ENCODE measurements around the gene CPSF4L. TPM values are rescaled to one million over a fixed set of nuclear protein-coding genes. Genes with fewer than 3 reads are reported as not detected.

CPSF4L gene
- total RNA-seq, 2 experiments from 2014 or later: not detected

DNA sequence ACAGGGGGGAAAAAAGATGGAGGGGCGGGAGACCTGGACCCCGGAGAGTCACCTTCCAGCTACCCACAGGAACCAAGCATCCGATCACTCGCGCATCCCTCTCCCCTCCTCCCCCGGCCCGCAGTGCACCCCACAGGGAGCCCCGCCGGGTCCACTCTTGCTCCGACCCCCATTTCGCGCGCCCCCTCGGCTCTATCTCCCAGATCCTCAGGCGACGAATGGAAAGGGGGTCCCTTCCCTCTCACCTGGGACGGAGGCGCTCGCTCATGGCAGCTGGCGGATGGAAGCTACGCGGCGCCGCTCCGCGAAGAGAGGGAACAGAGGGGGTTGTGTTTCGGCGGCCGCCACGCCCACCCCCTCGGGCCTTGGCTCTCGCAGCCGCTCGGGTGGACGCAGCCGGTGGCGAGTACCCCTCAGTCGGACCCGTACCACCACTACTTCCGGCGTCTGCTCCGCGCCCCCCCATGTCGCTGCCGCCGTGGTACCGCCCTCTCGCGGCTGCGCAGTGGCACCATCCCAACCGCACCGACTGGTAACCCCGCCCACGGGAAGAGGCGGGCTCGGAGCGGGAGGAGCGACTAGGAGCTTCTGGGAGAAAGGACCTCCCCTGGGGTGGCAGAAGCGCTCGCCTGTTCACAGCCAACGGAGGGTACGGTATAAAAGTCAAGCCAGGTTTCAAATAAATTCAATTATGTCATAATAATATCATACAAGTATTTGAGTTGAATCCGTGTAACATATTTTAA, 29.7 kb downstream of the CPSF4L start:
- peak overlapping the region; percentile 88 for H3K27ac Mint-ChIP-seq
- ChIA-PET POLR2A (interaction anchor here (0.7 to 3.4 kb wide), 21 partner anchors 9 to 644 kb away, joined by 3 to 68 read pairs (median 6); partner anchors contain the start of genes CDC42EP4, COG1 and SLC39A11), CTCF (interaction anchor here (0.6 to 2.8 kb wide), 21 partner anchors 10 to 512 kb away, joined by 3 to 25 read pairs (median 3); partner anchors contain the start of gene COG1)
- H3K36me3 Mint-ChIP-seq (ENCODE audit: low read depth): peaks cover 46% of the 10 kb centered on the region
- H3K4me3 Mint-ChIP-seq: peak overlapping the region; percentile 90
- H3K27me3 Mint-ChIP-seq: no peaks in the 10 kb centered on the region
- no peaks in the 10 kb centered on the region for H3K9me3 Mint-ChIP-seq
- peaks cover 68% of the 10 kb centered on the region for H3K4me1 Mint-ChIP-seq
- peak; percentile 96 for DNase-seq

DNA sequence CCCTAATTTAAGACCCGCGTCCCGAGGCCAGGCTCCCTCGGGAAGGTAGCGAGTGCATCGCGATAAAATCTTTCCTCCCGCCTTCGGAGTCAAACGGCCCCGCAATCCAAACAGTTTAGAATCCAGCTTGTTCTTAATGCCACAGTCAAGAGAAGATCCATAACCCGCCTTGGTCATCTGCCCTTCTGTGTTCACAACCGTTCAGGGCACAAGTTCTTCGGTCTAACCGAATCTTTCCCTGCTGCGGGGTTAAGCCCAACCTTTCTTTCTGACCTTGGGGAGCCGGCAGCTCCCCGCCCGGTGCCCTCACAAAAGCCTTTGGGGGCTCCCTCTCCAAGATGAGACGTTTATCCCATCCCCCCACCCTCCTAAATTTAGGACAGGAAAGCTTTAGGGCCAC, 30.3 kb downstream of the CPSF4L start:
- peaks cover 46% of the 10 kb centered on the region for H3K36me3 Mint-ChIP-seq (ENCODE audit: low read depth)
- H3K27ac Mint-ChIP-seq: peak overlapping the region; percentile 88
- H3K4me3 Mint-ChIP-seq: peak overlapping the region; percentile 90
- peaks cover 68% of the 10 kb centered on the region for H3K4me1 Mint-ChIP-seq
- no peaks in the 10 kb centered on the region for H3K9me3 Mint-ChIP-seq
- H3K27me3 Mint-ChIP-seq: no peaks in the 10 kb centered on the region
- no peak for DNase-seq
- CTCF ChIA-PET: interaction anchor here (0.8 to 2.8 kb wide), 13 partner anchors 11 to 511 kb away, joined by 3 to 25 read pairs (median 5); partner anchors contain the start of gene COG1
- POLR2A ChIA-PET: interaction anchor here (0.9 to 3.4 kb wide), 17 partner anchors 9 to 643 kb away, joined by 3 to 68 read pairs (median 7); partner anchors contain the start of genes CDC42EP4 and COG1

DNA sequence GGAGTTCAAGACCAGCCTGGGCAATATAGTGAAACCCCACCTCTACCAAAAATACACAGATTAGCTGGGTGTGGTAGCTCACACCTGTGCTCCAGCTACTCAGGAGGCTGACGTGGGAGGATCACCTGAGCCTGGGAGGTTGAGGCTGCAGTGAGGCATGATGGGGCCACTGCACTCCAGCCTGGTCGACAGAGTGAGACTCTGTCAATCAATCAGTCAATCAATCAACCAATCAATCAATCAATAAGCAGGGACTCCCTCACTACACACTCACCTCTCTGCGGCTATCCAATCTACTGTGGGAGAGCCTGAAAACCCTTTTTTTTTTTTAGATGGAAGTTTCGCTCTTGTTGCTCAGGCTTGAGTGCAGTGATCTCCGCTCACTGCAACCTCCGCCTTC, 31.6 kb downstream of the CPSF4L start:
- peaks cover 41% of the 10 kb centered on the region for H3K36me3 Mint-ChIP-seq (ENCODE audit: low read depth)
- no peaks in the 10 kb centered on the region for H3K27me3 Mint-ChIP-seq
- no peaks in the 10 kb centered on the region for H3K9me3 Mint-ChIP-seq
- ChIA-PET CTCF (interaction anchor here (2.7 kb wide), 1 partner anchor 504 kb away, joined by 13 read pairs; no protein-coding TSS in a partner anchor), POLR2A (interaction anchor here (1.4 to 3.4 kb wide), 2 partner anchors 19 to 33 kb away, joined by 3 to 21 read pairs; no protein-coding TSS in a partner anchor)
- H3K27ac Mint-ChIP-seq: peak overlapping the region; percentile 88
- peaks cover 70% of the 10 kb centered on the region for H3K4me1 Mint-ChIP-seq
- peak overlapping the region; percentile 90 for H3K4me3 Mint-ChIP-seq
- no peak for DNase-seq

DNA sequence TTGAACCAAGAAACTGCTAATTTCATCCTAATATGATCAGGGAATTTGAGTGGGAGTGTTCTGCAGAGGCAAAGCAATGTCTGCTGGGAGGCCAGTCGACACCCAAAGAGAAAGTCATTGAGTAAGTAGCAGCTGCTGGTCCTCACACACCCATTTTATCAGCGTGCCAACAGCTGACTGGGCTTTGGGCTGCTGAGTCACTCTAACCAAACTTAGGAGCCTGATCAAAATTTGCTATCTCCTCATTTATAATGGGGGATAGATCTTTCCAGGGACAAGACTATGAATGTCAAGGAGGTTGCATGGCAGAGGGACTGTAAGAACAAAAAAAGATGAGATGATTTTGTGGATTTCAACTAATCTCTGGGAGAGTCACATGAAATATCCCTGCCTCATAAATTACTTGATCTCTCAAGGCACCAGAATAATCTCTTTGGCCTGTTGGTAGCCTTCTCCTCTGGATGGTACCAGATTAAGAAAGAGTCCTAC, 32.9 kb downstream of the CPSF4L start:
- Mint-ChIP-seq H3K36me3 (ENCODE audit: low read depth) (peaks cover 44% of the 10 kb centered on the region), H3K9me3 (no peaks in the 10 kb centered on the region), H3K27ac (peak overlapping the region; percentile 64), H3K4me3 (peak overlapping the region; percentile 36), H3K27me3 (no peaks in the 10 kb centered on the region), H3K4me1 (peaks cover 74% of the 10 kb centered on the region)
- DNase-seq: peak; percentile 58
- ChIA-PET CTCF (interaction anchor here (0.5 to 2.8 kb wide), 10 partner anchors 11 to 672 kb away, joined by 3 to 14 read pairs (median 4); partner anchors contain the start of gene COG1), POLR2A (interaction anchor here (1.2 to 3.7 kb wide), 10 partner anchors 12 to 611 kb away, joined by 3 to 29 read pairs (median 6); partner anchors contain the start of genes CDC42EP4 and COG1)

DNA sequence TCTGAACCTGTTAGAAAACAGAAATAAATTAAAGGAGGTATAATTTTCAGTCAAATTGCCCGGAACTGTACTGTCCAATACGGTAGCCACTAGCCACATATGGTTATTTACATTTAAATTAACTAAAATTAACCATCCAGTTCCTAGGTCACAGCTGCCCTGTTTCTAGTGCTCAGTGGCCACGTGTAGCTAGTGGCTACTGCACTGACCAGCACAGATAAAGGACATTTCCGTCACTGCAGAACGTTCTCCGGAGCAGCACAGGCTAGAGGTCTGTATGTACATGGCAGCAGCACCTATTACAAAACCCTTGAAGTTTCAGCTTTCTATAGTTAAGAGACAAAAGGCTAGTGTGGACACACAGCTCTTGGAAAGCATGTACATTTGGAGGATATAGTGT, 33.7 kb downstream of the CPSF4L start:
- peaks cover 41% of the 10 kb centered on the region for H3K36me3 Mint-ChIP-seq (ENCODE audit: low read depth)
- peak overlapping the region; percentile 65 for H3K4me3 Mint-ChIP-seq
- H3K27ac Mint-ChIP-seq: peak overlapping the region; percentile 82
- ChIA-PET POLR2A (interaction anchor here (0.6 to 3.7 kb wide), 13 partner anchors 11 to 610 kb away, joined by 3 to 29 read pairs (median 4); partner anchors contain the start of genes CDC42EP4, COG1 and SSTR2), CTCF (interaction anchor here (1.0 to 2.8 kb wide), 10 partner anchors 10 to 671 kb away, joined by 3 to 14 read pairs (median 5); partner anchors contain the start of gene COG1)
- H3K4me1 Mint-ChIP-seq: peaks cover 69% of the 10 kb centered on the region
- no peaks in the 10 kb centered on the region for H3K27me3 Mint-ChIP-seq
- DNase-seq: no peak
- H3K9me3 Mint-ChIP-seq: no peaks in the 10 kb centered on the region

DNA sequence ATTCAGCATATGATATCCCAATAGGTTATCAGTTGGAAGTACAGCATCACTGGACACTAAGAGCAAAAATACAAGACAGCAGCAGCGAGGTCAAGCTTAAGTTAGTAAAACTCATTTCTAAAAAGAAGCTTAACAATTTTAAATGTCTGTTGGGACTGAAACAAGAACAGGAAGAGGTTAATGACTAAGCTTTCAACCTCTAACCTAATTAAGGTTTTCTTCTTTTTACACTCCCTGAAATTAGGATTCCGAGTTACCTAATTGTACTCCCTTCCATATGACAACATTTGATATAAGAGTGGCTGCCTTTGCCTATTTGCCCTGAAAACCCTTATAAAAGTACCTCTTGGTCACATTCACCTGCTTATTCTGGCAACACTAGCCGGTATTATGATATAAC, 34.3 kb downstream of the CPSF4L start:
- POLR2A ChIA-PET: interaction anchor here (0.6 to 3.7 kb wide), 10 partner anchors 10 to 502 kb away, joined by 3 to 29 read pairs (median 6); partner anchors contain the start of genes CDC42EP4, COG1 and SSTR2
- no peak for DNase-seq
- no peaks in the 10 kb centered on the region for H3K9me3 Mint-ChIP-seq
- H3K27ac Mint-ChIP-seq: peak overlapping the region; percentile 82
- H3K36me3 Mint-ChIP-seq (ENCODE audit: low read depth): peaks cover 36% of the 10 kb centered on the region
- peaks cover 72% of the 10 kb centered on the region for H3K4me1 Mint-ChIP-seq
- peak overlapping the region; percentile 65 for H3K4me3 Mint-ChIP-seq
- no peaks in the 10 kb centered on the region for H3K27me3 Mint-ChIP-seq
- CTCF ChIA-PET: interaction anchor here (1.0 to 2.8 kb wide), 7 partner anchors 10 to 143 kb away, joined by 3 to 14 read pairs (median 5); partner anchors contain the start of gene COG1

DNA sequence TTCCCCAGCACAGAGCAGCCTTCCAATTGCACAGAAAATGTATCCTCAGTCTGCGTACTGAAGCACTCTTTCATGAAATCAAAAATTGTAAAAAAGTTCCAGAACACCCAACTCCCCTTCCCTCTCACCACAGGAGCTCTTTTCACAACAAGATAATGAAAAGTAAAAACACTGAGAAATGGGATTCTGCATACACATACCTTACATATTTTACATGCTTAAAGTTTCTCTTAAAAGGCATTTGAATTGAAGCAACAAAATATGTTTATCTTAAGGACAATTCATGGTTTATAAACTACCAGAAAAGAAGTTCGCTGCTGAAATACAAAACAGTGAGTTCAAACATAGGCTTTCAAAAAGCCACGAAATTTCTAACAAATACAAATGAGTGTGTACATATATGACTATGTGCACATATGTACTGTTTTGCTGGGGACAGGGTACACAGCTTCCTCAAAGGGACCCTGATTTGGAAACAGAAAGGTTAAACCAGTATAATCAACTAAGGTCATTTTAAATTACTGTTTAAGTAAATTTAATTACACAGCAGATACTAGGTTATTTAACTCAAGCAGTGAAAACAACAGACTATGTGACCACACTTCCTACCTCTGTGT, 35.0 kb downstream of the CPSF4L start:
- Mint-ChIP-seq H3K27me3 (no peaks in the 10 kb centered on the region), H3K4me3 (peak overlapping the region; percentile 65), H3K9me3 (no peaks in the 10 kb centered on the region), H3K36me3 (ENCODE audit: low read depth) (peaks cover 34% of the 10 kb centered on the region), H3K4me1 (peaks cover 75% of the 10 kb centered on the region), H3K27ac (peak overlapping the region; percentile 82)
- POLR2A ChIA-PET: interaction anchor here (0.9 to 3.7 kb wide), 10 partner anchors 9 to 501 kb away, joined by 3 to 29 read pairs (median 6); partner anchors contain the start of genes CDC42EP4, COG1 and SSTR2
- CTCF ChIA-PET: interaction anchor here (1.5 to 2.8 kb wide), 3 partner anchors 33 to 143 kb away, joined by 5 to 14 read pairs (median 13); partner anchors contain the start of gene COG1
- DNase-seq: no peak

DNA sequence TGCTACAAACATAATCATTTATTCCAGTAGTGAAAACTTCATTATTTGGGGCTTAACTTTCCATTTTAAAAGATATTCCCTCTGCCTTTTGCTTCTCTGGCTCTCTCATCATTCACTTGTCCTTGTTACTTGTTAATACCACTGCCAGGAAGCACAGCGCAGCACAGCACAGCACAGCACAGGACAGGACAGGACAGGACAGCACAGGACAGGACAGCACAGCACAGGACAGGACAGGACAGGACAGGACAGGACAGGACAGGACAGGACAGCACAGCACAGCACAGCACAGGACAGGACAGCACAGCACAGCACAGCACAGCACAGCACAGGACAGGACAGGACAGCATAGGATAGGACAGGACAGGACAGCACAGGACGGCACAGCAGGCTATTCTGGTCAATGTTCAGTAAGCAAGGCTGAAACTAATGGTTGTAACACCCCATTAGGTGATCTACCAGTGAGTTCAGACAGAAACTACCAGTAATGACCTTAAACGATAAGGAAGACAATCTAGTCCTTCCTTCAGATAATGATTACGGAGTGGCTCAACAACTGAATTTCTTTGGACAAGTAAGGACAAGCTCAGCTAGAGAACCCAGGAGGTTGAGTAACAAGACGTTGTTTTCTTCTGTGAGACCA, 36.9 kb downstream of the CPSF4L start:
- Mint-ChIP-seq H3K27me3 (no peaks in the 10 kb centered on the region), H3K36me3 (ENCODE audit: low read depth) (peaks cover 26% of the 10 kb centered on the region), H3K4me3 (no peak overlapping the region), H3K27ac (no peak overlapping the region), H3K9me3 (no peaks in the 10 kb centered on the region), H3K4me1 (peaks cover 60% of the 10 kb centered on the region)
- no peak for DNase-seq
- ChIA-PET POLR2A (no interaction called here), CTCF (interaction anchor here (0.6 to 0.7 kb wide), 2 partner anchors 22 to 86 kb away, joined by 3 to 4 read pairs; no protein-coding TSS in a partner anchor)

DNA sequence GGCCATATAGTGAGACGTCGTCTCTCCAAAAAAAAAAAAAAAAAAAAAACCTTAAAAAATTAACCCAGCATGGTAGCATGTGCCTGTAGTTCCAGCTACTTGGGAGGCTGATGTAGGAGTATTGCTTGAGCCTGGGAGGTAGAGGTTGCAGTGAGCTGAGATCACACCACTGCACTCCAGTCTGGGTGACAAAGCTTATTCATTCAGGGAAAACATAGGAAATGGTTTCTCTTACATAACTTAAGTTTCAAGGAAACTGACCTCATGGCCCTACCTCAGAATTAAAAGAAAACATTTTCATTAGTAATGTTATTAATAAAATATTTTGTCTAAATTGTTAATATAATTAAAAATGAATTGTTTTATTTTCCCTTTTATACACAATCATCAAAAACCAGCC, 37.4 kb downstream of the CPSF4L start:
- no peak for DNase-seq
- Mint-ChIP-seq H3K27ac (no peak overlapping the region), H3K9me3 (no peaks in the 10 kb centered on the region), H3K4me1 (peaks cover 56% of the 10 kb centered on the region), H3K27me3 (no peaks in the 10 kb centered on the region), H3K36me3 (ENCODE audit: low read depth) (peaks cover 23% of the 10 kb centered on the region), H3K4me3 (no peak overlapping the region)
- ChIA-PET POLR2A (no interaction called here), CTCF (interaction anchor here (0.6 to 1.1 kb wide), 3 partner anchors 21 to 86 kb away, joined by 3 to 6 read pairs (median 4); no protein-coding TSS in a partner anchor)

DNA sequence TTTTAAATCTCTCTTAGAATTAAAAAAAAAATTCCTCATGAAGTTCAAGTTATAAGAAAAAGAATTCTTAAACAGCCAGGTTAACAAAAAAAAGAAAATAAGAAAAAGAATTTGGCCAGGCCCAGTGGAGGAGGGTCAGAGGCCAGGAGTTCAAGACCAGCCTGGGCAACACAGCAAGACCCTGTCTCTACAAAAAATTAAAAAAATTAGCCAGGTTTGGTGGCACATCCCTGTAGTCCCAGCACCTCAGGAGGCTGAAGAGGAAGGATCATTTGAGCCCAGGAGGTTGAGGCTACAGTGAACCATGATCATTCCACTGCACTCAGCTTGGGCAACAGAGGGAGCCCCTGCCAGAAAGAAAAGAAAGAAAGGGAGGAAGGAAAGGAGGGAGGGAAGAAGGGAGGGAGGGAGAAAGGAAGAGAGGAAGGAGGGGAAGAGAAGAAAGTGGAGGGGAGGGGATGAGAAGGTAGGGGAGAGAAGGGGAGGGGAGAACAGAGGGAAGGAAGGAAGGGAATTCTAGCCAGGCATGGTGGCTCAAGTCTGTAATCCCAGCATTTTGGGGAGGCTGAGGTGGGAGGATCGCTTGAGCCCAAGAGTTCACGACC, 38.0 kb downstream of the CPSF4L start:
- Mint-ChIP-seq H3K36me3 (ENCODE audit: low read depth) (peaks cover 21% of the 10 kb centered on the region), H3K4me3 (no peak overlapping the region), H3K4me1 (peaks cover 51% of the 10 kb centered on the region)

DNA sequence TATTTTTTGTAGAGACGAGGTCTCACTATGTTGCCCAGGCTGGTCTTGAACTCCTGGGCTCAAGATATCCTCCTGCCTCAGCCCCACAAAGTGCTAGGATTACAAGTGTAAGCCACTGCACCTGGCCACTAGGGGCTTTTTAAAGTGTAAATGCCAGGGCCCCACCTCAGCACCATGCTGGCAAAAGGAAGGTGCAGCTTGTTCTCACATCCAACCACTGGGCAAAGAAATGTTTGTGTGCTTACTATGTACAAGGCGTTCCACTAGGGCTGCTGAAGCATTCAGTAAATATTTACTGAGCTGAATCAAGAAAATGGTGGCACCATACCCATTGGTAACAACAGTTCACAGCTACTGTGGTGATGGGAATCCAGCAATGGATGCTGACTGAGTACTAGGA, 46.2 kb downstream of the CPSF4L start:
- ChIA-PET CTCF (interaction anchor here (1.2 to 2.4 kb wide), 3 partner anchors 10 to 17 kb away, joined by 3 to 7 read pairs (median 4); a partner anchor contains a TSS), POLR2A (interaction anchor here (0.8 to 1.1 kb wide), 3 partner anchors 12 to 16 kb away, joined by 3 to 4 read pairs (median 3); a partner anchor contains a TSS)
- Mint-ChIP-seq H3K4me3 (no peak overlapping the region), H3K36me3 (ENCODE audit: low read depth) (peaks cover 40% of the 10 kb centered on the region), H3K27ac (no peak overlapping the region), H3K9me3 (no peaks in the 10 kb centered on the region), H3K4me1 (peaks cover 37% of the 10 kb centered on the region), H3K27me3 (no peaks in the 10 kb centered on the region)
- no peak for DNase-seq

More for the DNA sequence above, 38.0 kb downstream of the CPSF4L start:
- no peak for DNase-seq
- Mint-ChIP-seq H3K9me3 (no peaks in the 10 kb centered on the region), H3K27ac (no peak overlapping the region), H3K27me3 (no peaks in the 10 kb centered on the region)
- ChIA-PET CTCF (interaction anchor here (0.6 to 1.1 kb wide), 3 partner anchors 21 to 87 kb away, joined by 3 to 6 read pairs (median 4); no protein-coding TSS in a partner anchor), POLR2A (interaction anchor here (2.3 kb wide), 1 partner anchor 8 kb away, joined by 9 read pairs; a partner anchor contains a TSS)

Measured in activated CD4-positive, alpha-beta memory T cell treated with anti-CD3 and anti-CD28 coated beads, Interleukin-2, amount 10 ng/mL, durations not matched to agents 7 days and 5 days (primary cell).